GM12878 (cell line): Measurements from ENCODE around the gene TRAP1.

ENCODE experiments used
- ATF2 ChIP-seq: IDR thresholded peaks from 2 replicates; pipeline ENCODE4 v1.6.1; 2012; ENCODE audit warnings: low read length, inconsistent platforms
- ESRRA ChIP-seq: IDR thresholded peaks from 2 replicates; pipeline ENCODE4 v1.6.1; 2012; ENCODE audit warnings: mild to moderate bottlenecking, low read length, improper control_type of control experiment
- PAX5 ChIP-seq: IDR thresholded peaks from 2 replicates; pipeline ENCODE4 v1.6.1; 2011; ENCODE audit warnings: low read depth, low read length, borderline replicate concordance
- POLR2A ChIP-seq: IDR thresholded peaks from 2 replicates; pipeline ENCODE4 v1.6.1; 2011; ENCODE audit warnings: low read depth, mild to moderate bottlenecking, low read length
- POLR2AphosphoS5 ChIP-seq: IDR thresholded peaks from 2 replicates; pipeline ENCODE4 v1.6.1; 2011; ENCODE audit warnings: mild to moderate bottlenecking, low read length, inconsistent platforms
- SPI1 ChIP-seq: IDR thresholded peaks from 2 replicates; pipeline ENCODE4 v1.6.1; 2011; ENCODE audit warnings: low read depth, mild to moderate bottlenecking, low read length, moderate library complexity, borderline replicate concordance; ENCODE audit not compliant: insufficient read depth
- SRF ChIP-seq, 2 experiments: IDR thresholded peaks; 2 replicates each; pipeline ENCODE4 v1.6.1; 2011; ENCODE audit warnings: low read depth in 2 of 2, low read length in 2 of 2, mild to moderate bottlenecking in 1 of 2, moderate library complexity in 1 of 2
- STAT1 ChIP-seq: fragments of 450-650 bp; conservative IDR thresholded peaks from 2 replicates; pipeline ENCODE4 v1.6.1; 2014; ENCODE audit warnings: antibody characterized with exemption, mild to moderate bottlenecking
- STAT3 ChIP-seq: IDR thresholded peaks from 2 replicates; pipeline ENCODE4 v1.6.1; 2011; ENCODE audit warnings: low read depth, low read length, improper control_type of control experiment
- TF ChIP-seq, protein P1 (sequence below), 3 experiments: IDR thresholded peaks in 2 of 3; conservative IDR thresholded peaks in 1 of 3; 2 replicates each; pipeline ENCODE4 v1.5.1; 2011; ENCODE audit warnings: low read depth in 3 of 3, low read length in 3 of 3, mild to moderate bottlenecking in 3 of 3, control low read depth in 2 of 3, moderate library complexity in 2 of 3, inconsistent platforms in 1 of 3, mixed read lengths in 1 of 3; ENCODE audit not compliant: control insufficient read depth in 2 of 3, insufficient read depth in 1 of 3; ENCODE audit errors: extremely low read depth in 1 of 3
- TF ChIP-seq, protein P2 (sequence below): IDR thresholded peaks from 2 replicates; pipeline ENCODE4 v1.6.1; 2011; ENCODE audit warnings: borderline replicate concordance, low read depth, mild to moderate bottlenecking, moderate library complexity, low read length; ENCODE audit not compliant: insufficient read depth, poor library complexity, severe bottlenecking
- TF ChIP-seq, protein P3 (sequence below): IDR thresholded peaks from 2 replicates; pipeline ENCODE4 v1.6.1; 2011; ENCODE audit warnings: low read depth, mild to moderate bottlenecking, low read length, moderate library complexity, borderline replicate concordance; ENCODE audit errors: extremely low read depth
- TF ChIP-seq, protein P4 (sequence below): fragments of 450-650 bp; IDR thresholded peaks from 2 replicates; pipeline ENCODE4 v1.6.1; 2014; ENCODE audit warnings: mild to moderate bottlenecking

DNA sequence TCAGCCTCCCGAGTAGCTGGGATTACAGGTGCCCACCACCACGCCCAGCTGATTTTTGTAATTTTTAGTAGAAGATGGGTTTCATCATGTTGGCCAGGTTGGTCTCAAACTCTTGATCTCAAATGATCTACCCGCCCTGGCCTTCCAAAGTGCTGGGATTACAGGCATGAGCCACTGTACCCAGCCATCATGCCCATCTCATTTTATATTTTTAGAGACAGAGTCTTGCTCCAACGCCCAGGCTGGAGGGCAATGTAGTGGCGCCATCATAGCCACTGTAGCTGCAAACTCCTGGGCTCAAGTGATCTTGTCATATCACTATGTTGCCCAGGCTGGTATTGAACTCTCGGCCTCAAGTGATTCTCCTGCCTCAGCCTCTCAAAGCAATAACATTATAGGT lies 43.2 kb upstream of the TRAP1 start:
- TF ChIP-seq POLR2AphosphoS5, result no peak
- no peak for TF ChIP-seq PAX5
- TF ChIP-seq SRF (IDR thresholded peaks at IDR 0.05; ENCODE audit: low read depth in 2 of 2, low read length in 2 of 2), result no peak
- TF ChIP-seq, protein P1, sequence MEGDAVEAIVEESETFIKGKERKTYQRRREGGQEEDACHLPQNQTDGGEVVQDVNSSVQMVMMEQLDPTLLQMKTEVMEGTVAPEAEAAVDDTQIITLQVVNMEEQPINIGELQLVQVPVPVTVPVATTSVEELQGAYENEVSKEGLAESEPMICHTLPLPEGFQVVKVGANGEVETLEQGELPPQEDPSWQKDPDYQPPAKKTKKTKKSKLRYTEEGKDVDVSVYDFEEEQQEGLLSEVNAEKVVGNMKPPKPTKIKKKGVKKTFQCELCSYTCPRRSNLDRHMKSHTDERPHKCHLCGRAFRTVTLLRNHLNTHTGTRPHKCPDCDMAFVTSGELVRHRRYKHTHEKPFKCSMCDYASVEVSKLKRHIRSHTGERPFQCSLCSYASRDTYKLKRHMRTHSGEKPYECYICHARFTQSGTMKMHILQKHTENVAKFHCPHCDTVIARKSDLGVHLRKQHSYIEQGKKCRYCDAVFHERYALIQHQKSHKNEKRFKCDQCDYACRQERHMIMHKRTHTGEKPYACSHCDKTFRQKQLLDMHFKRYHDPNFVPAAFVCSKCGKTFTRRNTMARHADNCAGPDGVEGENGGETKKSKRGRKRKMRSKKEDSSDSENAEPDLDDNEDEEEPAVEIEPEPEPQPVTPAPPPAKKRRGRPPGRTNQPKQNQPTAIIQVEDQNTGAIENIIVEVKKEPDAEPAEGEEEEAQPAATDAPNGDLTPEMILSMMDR (IDR thresholded peaks at IDR 0.05 in 2 of 3, conservative IDR thresholded peaks at IDR 0.05 in 1 of 3; ENCODE audit: control insufficient read depth in 2 of 3, extremely low read depth in 1 of 3, insufficient read depth in 1 of 3, low read depth in 3 of 3, low read length in 3 of 3), result no peak
- TF ChIP-seq, protein P2, sequence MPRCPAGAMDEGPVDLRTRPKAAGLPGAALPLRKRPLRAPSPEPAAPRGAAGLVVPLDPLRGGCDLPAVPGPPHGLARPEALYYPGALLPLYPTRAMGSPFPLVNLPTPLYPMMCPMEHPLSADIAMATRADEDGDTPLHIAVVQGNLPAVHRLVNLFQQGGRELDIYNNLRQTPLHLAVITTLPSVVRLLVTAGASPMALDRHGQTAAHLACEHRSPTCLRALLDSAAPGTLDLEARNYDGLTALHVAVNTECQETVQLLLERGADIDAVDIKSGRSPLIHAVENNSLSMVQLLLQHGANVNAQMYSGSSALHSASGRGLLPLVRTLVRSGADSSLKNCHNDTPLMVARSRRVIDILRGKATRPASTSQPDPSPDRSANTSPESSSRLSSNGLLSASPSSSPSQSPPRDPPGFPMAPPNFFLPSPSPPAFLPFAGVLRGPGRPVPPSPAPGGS, result no peak
- TF ChIP-seq, protein P3, sequence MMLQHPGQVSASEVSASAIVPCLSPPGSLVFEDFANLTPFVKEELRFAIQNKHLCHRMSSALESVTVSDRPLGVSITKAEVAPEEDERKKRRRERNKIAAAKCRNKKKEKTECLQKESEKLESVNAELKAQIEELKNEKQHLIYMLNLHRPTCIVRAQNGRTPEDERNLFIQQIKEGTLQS, result no peak
- TF ChIP-seq POLR2A, result no peak
- TF ChIP-seq STAT3, result no peak
- TF ChIP-seq ATF2, result no peak
- no peak for TF ChIP-seq ESRRA
- no peak for TF ChIP-seq STAT1
- TF ChIP-seq SPI1, result no peak
- TF ChIP-seq, protein P4, sequence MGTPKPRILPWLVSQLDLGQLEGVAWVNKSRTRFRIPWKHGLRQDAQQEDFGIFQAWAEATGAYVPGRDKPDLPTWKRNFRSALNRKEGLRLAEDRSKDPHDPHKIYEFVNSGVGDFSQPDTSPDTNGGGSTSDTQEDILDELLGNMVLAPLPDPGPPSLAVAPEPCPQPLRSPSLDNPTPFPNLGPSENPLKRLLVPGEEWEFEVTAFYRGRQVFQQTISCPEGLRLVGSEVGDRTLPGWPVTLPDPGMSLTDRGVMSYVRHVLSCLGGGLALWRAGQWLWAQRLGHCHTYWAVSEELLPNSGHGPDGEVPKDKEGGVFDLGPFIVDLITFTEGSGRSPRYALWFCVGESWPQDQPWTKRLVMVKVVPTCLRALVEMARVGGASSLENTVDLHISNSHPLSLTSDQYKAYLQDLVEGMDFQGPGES, result no peak
